ENCODE measurements around the gene SUDS3.

GRCh38 chr12:118439068-118439467 is 62.7 kb downstream of the SUDS3 start:
- TF ChIP-seq SUZ12 (IDR thresholded peaks at IDR 0.05) (no peak), LEF1 (IDR thresholded peaks at IDR 0.05; ENCODE audit: borderline replicate concordance) (no peak), FOXM1 (IDR thresholded peaks at IDR 0.05; ENCODE audit: borderline replicate concordance) (no peak), ARNT (IDR thresholded peaks at IDR 0.05) (no peak), SP1 (IDR thresholded peaks at IDR 0.05) (no peak), TARDBP (IDR thresholded peaks at IDR 0.05) (no peak), ZNF384 (IDR thresholded peaks at IDR 0.05) (no peak), FOXA1 (IDR thresholded peaks at IDR 0.05) (no peak), ELF4 (IDR thresholded peaks at IDR 0.05) (no peak)

Data from HEK293T (cell line).